Measurements from ENCODE around the gene GLIS2.
A peak's percentile ranks its signal among the peaks of the same experiment; 100 is the strongest.
"Not testable (repeated sequence)": the region's sequence is repeated elsewhere in the genome, so short reads cannot be mapped to it uniquely, and the experiment has no call there.

The GLIS2 gene

DNA sequence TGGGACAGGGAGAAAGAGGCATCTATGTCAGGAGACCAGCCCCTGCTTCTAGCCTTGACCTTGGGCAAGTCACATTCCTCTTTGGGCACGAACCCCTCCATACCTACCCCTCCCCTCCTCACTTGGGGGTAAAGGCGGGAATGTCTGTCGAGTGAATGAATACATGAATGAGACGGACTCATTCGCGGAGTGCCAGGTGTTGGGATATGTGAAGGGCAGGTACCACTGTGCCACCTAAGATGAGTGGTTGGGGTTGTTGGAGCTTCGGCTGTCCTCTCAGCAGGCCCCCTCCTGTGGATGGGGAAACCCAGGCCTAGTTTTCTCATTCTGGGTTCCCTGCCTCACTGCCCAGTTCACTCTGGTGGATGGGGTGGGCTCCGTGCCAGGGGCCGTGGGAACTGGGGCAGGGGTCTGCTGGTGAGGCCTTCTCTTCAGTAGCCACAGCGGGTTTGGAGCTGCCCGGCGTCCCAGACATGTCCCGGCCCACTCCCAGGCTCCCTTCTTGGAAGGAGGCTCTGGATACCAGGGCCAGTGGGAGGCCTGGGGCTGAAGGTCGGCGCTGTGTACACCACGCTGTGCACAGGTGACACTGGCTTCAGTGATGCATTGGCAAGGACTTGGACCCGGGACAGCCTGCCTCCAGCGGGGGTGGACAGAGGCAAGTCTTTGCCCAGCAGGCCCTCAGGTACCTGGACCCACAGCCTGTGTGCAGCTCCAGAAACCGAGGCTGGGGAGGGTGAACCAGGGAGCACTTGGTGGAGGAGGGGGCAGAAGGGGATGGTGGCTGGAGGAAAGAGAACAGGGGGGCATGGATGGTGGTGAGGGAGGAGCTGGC is 5.6 kb downstream of the GLIS2 start:
- DNase-seq: no peak

DNA sequence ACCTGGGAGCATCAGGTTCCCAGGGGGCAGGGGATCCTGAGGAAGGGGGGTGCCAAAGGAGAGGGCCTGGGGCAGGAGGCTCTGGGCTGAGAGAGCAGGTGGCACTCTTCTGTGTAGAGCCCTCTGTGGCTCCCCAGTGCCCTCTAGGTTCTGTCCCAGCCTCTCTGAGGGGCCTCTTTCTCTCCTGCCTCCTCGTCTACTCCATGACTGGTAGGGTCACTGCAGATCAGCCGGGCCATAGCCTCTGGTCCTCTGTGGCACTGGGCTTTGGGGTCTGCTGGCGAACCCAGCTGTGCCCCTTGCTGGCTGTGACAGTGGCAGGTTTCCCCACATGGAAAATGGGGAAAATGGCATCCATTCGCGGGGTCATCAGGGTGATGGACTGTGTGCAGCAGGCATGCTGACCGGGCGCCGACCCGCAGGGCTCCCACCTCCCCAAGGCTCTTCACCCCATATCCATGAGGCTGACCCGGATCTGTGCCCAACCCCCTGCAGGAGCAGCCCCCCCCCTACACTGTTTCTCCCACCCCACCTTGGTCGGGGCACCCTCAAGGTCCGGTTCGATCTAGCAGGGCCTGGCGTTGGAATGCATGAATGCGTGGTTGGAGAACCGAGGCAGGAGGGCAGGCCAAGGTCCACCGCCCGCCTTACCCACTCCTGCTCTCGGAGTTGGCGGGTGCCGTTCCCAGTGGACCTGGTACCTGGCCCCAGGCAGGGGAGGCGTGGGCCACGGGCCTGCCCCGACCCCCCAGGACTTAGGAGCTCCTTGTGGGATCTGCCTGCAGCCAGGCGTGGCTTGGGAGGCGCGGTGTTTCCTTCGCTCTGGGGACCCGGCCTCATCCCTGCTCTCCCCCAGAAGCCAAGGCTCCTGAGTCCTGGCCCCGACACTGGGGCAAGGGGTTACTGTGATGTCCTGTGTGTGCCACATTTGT is 6.5 kb downstream of the GLIS2 start:
- DNase-seq: no peak

DNA sequence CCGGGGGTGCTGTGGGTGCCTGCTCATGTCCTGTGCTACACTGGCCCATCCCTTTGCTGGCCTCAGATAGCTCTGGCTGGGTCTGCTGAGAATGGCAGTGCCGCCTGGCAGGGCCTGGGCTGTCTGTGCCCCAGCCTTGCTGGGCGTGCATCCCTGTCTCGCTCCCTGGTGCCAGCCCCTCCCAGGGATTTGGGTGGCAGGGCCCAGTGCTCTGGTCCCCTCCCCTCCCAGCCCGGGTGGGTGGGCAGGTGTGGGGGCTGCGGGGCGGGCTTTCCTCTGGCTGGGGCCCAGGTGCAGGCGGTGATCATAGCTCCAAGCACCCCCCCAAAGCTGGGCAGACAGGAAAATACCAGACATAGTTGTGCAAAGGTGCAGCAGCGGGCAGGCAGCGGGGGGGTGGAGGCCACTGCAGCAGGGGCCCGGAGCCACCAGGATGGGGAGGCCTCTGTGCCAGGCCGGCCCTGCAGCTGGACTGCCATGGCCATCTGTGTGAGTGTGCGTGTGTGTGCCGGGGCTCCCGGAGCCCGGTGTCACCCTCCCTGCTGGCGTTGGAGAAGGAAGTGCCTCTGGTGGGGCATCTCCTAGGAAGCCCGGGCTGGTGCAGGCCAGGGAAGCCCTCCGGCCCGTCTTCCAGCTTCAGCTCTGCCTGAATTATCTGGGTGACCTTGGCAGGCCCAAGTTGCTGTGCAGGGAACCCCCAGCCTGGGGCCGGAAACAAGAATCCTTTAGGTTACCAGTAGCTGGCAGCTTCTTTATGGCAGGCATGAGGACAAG is 7.4 kb downstream of the GLIS2 start:
- DNase-seq: no peak

DNA sequence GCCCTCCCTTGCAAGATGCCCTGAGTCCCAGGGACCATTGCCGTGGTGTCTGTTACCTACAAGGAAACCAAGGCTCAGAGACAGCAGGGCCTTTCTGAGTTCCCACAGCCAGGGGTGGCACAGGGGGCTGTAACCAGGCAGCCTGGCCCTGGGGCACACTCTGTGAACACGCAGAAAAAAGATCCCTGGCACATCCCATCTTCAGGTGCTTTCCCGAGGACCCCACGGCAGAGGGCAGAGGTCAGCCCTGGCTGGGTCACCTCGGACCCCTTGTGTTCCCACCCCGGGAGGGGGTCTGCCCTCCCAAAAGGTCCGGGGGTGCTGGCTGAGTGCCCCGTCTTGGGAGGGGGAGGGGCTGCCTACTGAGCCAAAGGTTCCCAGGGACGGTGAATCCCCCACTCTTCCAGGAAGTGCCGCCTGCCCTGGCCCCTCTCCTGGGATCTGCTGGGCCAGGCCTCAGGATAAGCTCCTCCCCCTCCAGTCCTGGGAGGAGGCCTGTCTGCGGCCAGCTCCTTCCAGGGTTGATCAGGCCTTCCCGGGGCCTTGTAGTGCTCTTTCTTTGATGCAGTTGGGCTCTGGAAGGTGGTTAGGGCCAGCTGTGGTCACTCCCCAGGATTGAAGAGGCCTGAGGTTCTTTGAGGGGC is 8.1 kb downstream of the GLIS2 start:
- DNase-seq: no peak

DNA sequence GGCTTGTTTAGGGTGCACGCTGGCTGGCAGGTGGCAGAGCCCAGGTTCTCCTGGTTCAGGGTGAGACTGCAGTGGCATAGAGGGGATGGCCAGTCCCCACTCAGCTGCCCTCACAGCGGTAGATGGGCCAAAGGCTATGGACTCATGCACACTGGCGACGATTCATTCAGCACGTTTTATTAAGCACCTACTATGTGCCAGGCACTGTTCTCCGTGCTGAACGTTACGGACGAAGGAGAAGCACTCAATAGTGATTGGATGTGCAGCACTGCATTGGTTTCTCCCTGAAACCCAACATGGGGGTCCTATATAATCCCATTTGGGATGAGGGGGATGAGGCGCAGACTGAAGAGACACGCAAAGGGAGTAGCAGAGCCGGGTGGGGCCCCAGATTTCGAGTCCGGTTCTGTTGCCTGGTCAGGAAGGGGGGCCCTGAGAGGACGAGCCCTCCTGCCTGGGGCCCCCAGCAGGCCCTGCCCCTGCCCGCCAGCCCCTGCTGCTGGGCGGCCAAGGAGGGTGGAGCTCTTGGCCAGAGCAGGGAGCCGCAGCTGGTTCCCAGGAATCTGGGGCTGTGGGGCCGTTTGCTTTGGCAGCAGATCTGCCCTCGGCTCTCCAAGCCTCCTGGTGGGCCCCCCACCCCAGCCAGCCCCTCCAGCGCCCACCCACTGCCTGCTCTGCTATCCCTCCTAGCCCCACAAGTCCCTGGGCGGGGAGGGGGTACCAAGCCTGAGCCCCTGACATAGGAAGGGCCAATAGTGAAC is 8.8 kb downstream of the GLIS2 start:
- DNase-seq: no peak

DNA sequence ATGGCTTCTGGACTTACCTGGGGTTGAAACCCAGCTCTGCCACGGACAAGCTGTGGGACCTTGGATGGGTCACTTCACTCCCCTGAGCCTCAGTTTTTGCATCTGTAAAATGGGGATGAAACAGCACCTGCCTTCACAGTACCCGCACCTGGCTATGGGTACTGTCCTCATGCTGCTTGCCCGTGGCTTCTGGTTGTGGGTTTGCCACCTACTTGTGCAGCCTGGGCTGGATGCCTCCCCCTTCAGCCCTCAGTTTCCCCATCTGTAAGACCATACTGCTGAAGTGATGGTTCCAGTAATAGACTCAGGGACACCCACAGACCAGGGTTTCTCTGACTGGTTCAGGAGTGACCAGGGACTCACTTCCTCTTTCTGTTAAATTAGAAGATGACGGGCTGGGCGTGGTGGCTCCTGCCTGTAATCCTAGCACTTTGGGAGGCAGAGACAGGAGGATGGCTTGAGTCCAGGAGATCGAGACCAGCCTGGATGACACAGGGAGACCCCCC is 9.4 kb downstream of the GLIS2 start:
- no peak for DNase-seq

DNA sequence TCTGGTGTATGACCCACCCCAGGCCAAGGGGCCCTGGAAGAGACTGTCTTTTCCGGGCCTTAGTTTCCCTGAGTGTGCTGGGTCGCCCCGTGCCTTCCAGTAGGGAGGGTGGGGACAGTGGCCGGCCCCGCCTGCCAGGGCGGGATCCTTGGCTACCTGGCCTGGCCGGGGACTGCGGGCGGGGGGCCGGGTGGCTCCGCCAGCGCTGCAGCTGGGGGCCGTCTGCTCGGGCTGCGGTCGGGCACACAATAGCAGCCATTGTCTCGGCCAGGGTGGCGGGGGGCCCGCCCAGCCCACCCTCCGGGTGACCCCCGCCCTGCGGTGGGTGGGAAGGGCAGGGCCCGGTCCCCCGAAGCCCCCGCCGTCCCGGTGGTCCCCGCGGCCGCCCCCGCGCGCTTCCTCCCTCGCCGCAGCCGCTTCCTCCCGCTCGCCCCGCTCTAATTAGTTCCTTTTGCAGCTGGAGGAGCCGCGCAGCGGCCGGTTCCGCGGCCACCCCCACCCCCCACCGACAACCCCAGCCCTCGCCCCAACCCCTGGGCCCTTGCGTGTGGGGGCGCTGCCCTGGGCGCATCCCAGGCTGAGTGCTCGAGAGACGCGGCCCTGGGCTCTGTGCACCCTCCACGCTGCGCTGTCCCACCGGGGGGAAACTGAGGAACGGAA is 11.6 kb downstream of the GLIS2 start:
- DNase-seq: no peak

DNA sequence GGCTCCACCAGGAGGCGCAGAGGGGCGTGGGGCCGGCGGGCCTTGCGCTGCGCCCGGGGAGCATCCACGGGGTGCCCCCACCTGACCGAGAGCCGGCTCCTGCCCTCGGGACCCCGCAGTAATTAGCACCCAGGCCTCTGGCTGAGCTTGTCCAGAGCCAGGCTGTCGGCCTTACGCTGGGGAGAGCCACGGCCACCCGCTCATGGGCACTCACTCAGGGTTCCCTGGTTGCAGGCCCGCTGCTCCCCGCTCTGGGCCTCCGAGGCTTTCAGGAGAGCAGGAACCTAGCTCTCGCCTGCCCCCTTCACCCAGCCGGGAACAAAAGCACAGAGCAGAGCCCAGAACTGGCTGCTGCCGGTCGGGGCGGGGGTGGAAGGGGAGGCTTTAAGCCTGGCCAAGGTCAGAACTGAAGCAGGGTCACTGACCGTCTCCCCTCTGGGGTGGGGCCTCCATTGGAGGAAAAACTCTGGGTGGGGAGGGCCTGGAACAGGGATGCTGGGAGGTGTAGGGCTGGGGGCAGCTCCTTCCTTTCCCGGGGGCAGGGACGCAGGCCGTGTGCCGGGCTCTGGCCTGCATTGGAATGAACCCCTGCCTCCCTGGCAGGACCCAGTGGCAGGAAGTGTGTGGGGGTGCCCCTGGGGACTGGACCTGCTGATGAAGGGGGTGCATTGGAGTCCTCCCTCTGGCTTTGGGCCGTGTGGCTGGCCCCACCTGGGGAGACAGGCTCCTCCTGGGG is 12.3 kb downstream of the GLIS2 start:
- no peak for DNase-seq

DNA sequence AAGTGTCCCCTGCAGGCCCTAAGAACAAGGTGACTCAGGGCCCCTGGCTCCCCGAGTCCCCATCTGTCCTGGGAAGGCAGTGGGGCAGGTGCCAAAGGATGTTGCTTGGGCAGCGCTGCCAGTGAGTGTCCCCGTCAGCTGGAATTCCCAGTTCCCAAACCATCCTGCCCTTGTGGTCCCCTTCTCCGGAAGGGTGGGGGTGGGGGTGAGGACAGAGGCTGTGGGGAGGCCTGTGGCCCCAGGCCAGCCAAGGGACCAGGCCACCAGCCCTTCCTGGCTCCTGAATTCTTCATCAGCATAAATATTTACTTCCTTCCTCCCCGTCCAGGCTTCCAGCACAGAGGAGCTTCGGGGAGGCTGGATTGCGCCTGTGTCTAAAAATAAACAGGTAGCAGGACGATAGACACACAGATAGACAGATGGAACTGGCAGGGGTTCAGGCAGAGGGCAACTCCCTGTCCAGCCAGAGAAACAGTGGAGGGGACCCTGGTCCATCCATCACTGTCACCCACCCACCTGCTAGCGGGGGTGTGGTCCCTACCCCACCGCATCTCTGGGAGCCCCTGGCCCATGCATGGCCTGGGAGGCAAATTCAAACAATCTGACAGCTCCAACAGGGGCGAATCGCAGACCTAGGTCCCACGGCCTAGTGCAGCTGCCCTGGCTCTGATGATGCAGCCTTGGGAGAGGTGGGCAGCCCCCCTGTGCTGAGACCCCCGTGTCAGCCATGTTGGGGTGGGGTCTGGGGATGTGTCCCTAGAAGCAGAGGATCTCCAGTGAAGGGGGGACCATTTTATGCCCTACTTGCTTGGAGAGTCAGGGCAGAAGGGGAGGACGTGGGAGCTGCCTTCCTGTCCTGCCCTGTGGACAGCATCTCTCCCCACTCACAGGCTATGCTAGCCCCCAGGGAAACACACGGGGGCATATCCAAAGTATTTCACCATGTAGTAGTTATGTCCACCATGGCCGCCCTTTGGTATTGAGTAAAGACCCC is 13.2 kb downstream of the GLIS2 start:
- DNase-seq: no peak

DNA sequence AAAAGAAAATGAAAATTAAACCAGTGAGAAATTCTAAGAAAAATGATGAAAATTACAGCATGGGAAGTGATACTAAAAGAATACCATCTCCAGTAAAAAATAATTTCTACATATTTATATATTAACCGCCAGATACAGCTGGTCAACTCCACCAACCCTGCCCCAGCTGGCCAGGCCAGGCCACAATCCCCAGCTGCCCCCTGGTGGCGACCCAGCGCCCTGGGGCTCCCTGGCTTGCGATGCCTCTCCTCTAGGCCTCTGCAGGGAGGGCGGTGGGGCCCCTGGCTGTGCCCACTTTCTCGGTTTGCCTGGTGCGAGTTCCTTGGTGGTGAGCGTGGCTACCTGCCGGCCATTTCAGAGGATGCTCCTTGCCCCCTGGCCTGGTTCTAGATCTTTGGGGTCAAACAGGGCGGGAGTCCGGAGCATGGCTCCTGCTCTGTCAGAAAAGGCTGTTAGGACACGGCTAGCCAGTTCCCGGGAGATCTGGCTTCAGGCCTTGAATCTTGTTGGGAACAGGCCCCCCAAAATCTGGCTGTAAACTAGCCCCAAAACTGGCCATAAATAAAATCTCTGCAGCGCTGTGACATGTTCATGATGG is 14.5 kb downstream of the GLIS2 start:
- peak; percentile 9 for DNase-seq

DNA sequence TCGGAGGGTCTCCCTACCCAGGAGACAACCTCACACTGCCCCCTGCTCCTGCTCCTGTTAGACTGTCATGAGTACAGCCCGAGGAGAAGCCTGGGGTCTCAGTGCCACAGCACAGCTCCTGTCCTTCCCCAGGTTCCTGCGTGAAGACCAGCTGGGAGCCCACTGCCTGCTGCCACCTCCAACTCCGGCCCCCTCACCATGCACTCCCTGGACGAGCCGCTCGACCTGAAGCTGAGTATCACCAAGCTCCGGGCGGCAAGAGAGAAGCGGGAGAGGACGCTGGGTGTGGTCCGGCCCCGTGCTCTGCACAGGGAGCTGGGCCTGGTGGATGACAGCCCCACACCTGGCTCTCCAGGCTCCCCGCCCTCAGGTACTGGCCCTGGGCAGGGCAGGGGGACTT is 16.2 kb downstream of the GLIS2 start:
- no peak for DNase-seq

DNA sequence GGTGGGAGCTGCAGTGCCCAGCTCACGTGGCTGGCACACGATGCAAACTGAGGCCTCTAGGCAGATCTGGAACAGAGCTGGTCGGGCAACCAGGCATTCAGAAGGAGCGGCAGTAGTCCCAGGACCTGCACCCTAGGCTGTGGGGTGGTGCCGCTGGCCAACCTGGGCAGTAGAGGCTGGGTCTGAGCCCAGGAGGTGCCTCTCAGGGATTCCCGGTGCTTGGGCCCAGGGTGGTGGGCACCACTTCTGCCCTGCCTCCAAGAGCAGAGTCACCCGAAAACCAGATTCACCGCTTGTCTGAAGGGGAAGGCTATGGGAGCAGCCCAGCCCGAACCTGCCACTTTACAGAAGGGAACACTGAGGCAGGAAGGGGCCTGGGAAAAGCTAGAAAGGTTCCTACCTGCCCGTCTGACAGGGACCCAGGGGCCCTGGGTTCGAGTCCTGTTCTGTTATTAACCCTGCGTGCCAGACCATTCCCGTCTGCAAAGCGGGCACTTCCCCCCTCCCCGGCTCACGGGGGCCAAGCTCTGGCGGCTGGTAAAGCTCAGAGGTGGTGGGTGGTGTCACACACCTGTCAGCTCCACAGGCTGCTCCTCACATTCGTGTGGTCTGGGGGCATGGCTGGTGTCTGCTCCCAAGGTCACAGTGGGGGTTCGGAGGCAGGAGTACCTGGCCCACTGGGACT is 16.9 kb downstream of the GLIS2 start:
- no peak for DNase-seq

DNA sequence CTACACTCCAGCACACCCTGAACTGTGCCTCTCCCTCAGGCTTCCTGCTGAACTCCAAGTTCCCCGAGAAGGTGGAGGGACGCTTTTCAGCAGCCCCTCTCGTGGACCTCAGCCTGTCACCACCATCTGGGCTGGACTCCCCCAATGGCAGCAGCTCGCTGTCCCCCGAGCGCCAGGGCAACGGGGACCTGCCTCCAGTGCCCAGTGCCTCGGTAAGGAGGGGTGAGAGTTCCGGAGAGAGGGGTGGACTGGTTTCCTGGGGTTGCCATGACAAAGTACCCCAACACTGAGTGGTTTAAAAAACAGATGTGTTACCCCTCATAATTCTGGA is 17.4 kb downstream of the GLIS2 start:
- no peak for DNase-seq

DNA sequence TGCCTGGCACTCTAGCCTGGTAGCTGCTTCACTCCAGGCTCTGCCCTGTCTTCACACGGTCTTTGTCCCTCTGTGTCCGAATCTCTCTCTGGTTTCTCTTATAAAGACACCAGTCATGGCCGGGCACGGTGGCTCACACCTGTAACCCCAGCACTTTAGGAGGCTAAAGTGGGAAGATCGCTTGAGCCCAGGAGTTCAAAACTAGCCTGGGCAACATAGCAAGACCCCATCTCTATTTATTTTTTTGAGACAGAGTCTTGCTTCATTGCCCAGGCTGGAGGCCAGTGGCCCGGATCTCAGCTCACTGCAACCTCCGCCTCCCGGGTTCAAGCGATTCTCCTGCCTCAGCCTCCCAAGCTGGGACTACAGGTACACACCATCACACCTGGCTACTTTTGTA is 17.8 kb downstream of the GLIS2 start:
- DNase-seq: not testable (repeated sequence)

DNA sequence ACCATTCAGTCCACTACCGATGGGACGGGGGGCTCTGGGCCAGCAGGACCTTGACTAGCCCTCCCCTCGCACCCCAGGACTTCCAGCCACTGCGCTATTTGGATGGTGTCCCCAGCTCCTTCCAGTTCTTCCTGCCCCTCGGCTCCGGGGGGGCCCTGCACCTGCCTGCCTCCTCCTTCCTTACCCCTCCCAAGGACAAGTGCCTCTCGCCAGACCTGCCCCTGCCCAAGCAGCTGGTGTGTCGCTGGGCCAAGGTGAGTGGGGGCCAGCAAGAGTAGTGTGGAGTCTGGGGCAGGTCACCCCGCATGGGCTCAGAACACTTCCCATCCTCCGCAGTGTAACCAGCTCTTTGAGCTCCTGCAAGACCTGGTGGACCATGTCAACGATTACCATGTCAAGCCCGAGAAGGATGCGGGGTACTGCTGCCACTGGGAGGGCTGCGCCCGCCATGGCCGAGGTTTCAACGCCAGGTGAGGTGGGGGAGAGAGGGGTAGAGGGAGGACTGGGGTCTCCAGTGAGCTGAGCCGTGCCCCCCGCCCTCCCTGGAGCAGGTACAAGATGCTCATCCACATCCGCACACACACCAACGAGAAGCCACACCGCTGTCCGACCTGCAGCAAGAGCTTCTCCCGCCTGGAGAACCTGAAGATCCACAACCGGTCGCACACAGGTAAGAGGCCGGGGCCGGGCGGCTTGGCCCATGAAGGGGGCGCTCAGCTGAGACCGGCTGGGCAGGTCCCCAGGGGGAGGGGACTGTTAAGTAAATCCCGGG is 19.0 kb downstream of the GLIS2 start:
- DNase-seq: no peak

DNA sequence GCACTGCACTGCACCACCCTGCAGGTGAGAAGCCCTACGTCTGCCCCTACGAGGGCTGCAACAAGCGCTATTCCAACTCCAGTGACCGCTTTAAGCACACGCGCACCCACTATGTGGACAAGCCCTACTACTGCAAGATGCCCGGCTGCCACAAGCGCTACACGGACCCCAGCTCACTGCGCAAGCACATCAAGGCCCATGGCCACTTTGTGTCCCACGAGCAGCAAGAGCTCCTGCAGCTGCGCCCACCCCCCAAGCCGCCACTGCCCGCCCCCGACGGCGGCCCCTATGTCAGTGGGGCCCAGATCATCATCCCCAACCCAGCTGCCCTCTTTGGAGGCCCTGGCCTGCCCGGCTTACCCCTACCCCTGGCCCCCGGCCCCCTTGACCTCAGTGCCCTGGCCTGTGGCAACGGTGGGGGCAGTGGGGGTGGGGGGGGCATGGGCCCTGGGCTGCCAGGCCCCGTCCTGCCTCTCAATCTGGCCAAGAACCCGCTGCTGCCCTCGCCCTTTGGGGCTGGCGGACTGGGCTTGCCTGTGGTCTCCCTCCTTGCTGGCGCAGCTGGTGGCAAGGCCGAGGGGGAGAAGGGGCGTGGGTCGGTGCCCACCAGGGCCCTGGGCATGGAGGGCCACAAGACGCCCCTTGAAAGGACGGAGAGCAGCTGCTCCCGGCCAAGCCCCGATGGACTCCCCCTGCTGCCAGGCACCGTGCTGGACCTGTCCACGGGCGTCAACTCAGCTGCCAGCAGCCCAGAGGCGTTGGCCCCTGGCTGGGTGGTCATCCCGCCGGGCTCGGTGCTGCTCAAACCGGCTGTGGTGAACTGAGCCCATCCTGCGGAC is 21.1 kb downstream of the GLIS2 start:
- DNase-seq: no peak
